ENCODE data around the gene WNT5A.

WNT5A gene

DNA sequence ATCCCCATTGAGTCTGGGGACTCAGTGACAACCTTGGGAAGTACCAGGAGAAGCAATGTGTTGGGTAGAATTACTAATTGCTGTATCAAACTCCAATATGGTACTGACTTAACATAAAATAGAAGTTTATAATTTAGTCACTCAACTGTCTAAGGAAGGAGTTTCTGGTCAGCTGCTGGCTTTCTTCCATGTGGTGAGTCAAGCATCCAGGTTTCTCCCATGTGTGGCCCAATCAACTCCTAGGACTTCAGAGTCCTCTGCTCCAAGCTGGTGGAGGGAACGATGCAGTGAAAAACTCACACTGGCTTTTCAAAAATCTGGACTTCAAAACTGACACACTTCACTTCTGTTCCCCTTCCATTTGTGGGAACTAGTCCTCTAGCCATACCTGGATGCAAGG is 25.2 kb downstream of the WNT5A start:
- CTCF ChIA-PET: no interaction called here
- no CpG with 5 or more reads among the region's 1 CpG for WGBS (ENCODE audit: insufficient coverage)
- Histone ChIP-seq H3K4me1 (ENCODE audit: control extremely low read depth in 1 of 4, control insufficient read depth in 4 of 4, insufficient read depth in 4 of 4, low read length in 3 of 4) (no peaks in the 10 kb centered on the region), H3K9me3 (ENCODE audit: control extremely low read depth in 1 of 5, control insufficient read depth in 4 of 5, insufficient read depth in 2 of 5, low read depth in 1 of 5, low read length in 4 of 5) (no peaks in the 10 kb centered on the region), H3K4me3 (ENCODE audit: control insufficient read depth in 1 of 7, extremely low read depth in 1 of 7, insufficient read depth in 4 of 7, low read depth in 2 of 7, low read length in 6 of 7) (no peak overlapping the region), H3K36me3 (ENCODE audit: control insufficient read depth in 4 of 4, insufficient read depth in 4 of 4, low read length in 3 of 4) (no peaks in the 10 kb centered on the region), H3K27me3 (replicated peaks in 2 of 5; ENCODE audit: control insufficient read depth in 4 of 5, insufficient read depth in 5 of 5, low read length in 4 of 5) (peaks cover 0 to 11% (median 3%) of the 10 kb centered on the region in 5 experiments), H3K27ac (ENCODE audit: insufficient read depth in 1 of 2, low read depth in 1 of 2, low read length in 2 of 2, poor library complexity in 1 of 2, severe bottlenecking in 2 of 2) (no peak overlapping the region)
- DNase-seq: no peak
- POLR2A ChIA-PET: no interaction called here

DNA sequence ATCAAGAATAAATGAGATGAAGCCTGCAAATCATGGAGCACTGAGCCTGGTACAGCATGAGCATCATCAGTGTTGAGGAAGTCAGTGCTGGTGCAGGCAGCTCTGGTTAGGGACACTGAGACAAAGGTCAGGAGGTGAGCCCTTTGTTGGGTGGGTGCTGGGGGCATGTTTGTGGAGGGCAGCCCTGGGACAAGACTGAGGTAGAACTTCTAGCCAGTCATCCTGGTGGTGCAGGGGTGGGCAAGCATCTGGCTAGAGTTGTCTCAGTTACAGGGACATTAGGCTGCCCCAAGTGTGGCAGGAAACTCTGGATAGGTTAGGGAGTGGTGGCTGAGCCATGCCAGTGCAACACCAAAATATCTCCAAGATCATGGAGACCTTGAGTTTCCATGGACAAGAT is 27.3 kb downstream of the WNT5A start:
- Histone ChIP-seq H3K36me3 (ENCODE audit: control insufficient read depth in 4 of 4, insufficient read depth in 4 of 4, low read length in 3 of 4) (no peaks in the 10 kb centered on the region), H3K27me3 (replicated peaks in 2 of 5; ENCODE audit: control insufficient read depth in 4 of 5, insufficient read depth in 5 of 5, low read length in 4 of 5) (peaks cover 0 to 7% (median 0%) of the 10 kb centered on the region in 5 experiments), H3K4me3 (ENCODE audit: control insufficient read depth in 1 of 7, extremely low read depth in 1 of 7, insufficient read depth in 4 of 7, low read depth in 2 of 7, low read length in 6 of 7) (no peak overlapping the region), H3K9me3 (ENCODE audit: control extremely low read depth in 1 of 5, control insufficient read depth in 4 of 5, insufficient read depth in 2 of 5, low read depth in 1 of 5, low read length in 4 of 5) (no peaks in the 10 kb centered on the region), H3K4me1 (ENCODE audit: control extremely low read depth in 1 of 4, control insufficient read depth in 4 of 4, insufficient read depth in 4 of 4, low read length in 3 of 4) (no peaks in the 10 kb centered on the region), H3K27ac (ENCODE audit: insufficient read depth in 1 of 2, low read depth in 1 of 2, low read length in 2 of 2, poor library complexity in 1 of 2, severe bottlenecking in 2 of 2) (no peak overlapping the region)
- ChIA-PET POLR2A (no interaction called here), CTCF (no interaction called here)
- no peak for DNase-seq

DNA sequence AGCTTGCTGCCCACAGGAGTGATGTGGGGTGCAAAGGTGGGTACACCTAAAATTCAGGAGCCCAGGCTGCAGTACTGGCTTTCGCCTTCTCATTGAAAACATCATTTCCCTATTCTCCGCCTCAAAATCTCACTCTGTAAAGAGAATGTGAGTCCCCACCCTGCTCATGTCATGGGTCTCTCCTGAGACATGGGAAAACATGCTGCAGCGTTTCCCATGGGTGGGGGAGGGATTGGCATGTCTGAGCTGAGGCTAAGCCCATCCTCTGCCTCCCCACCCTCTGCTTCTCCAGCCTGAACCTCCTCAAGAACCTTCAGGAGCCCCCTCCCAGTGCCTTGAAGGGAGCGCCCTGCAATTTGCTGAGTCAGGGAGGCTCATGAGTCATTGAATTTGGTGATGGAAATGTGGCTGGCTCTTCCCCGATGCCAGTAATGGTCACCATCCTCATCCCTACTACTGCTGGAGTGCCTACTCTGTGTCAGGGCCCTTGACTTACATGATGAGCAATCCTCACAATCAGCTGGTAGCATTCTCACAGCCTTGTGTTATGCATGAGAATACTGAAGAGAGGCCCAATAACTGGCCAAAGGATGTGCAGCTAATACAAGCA is 28.8 kb downstream of the WNT5A start:
- no peak for DNase-seq
- H3K4me3 ChIP-seq (ENCODE audit: control insufficient read depth in 1 of 7, extremely low read depth in 1 of 7, insufficient read depth in 4 of 7, low read depth in 2 of 7, low read length in 6 of 7): no peak overlapping the region
- H3K4me1 ChIP-seq (ENCODE audit: control extremely low read depth in 1 of 4, control insufficient read depth in 4 of 4, insufficient read depth in 4 of 4, low read length in 3 of 4): no peaks in the 10 kb centered on the region
- 100% methylated on average over 1 of the region's 5 CpGs for WGBS (ENCODE audit: insufficient coverage)
- H3K27me3 ChIP-seq (replicated peaks in 2 of 5; ENCODE audit: control insufficient read depth in 4 of 5, insufficient read depth in 5 of 5, low read length in 4 of 5): peaks cover 0 to 4% (median 0%) of the 10 kb centered on the region in 5 experiments
- no peaks in the 10 kb centered on the region for H3K9me3 ChIP-seq (ENCODE audit: control extremely low read depth in 1 of 5, control insufficient read depth in 4 of 5, insufficient read depth in 2 of 5, low read depth in 1 of 5, low read length in 4 of 5)
- ChIA-PET POLR2A (no interaction called here), CTCF (no interaction called here)
- no peaks in the 10 kb centered on the region for H3K36me3 ChIP-seq (ENCODE audit: control insufficient read depth in 4 of 4, insufficient read depth in 4 of 4, low read length in 3 of 4)
- H3K27ac ChIP-seq (ENCODE audit: insufficient read depth in 1 of 2, low read depth in 1 of 2, low read length in 2 of 2, poor library complexity in 1 of 2, severe bottlenecking in 2 of 2): no peak overlapping the region

DNA sequence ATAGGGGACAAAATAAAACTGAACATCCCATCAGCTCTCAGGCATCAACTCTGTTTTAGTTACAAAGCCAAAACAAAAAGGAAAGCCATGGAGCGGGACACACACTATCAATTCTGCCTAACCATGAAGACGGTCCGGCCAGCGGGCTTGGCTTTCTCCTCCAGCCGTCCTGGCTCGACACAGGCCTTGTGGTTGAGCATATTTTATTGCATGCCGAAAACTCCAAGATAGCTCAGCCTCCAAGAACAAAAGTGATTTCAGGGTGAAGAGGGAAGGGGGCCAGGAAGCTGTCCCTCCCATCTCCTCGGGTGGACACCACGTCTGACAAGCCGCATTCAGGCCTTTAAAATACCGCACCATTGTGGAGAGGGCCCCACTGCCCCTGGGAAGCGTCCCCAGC is 31.2 kb downstream of the WNT5A start:
- no peaks in the 10 kb centered on the region for H3K9me3 ChIP-seq (ENCODE audit: control extremely low read depth in 1 of 5, control insufficient read depth in 4 of 5, insufficient read depth in 2 of 5, low read depth in 1 of 5, low read length in 4 of 5)
- WGBS (ENCODE audit: insufficient coverage): 86% methylated on average over 12 of the region's 12 CpGs
- H3K4me3 ChIP-seq (ENCODE audit: control insufficient read depth in 1 of 7, extremely low read depth in 1 of 7, insufficient read depth in 4 of 7, low read depth in 2 of 7, low read length in 6 of 7): no peak overlapping the region
- CTCF ChIA-PET: interaction anchor here (1.0 to 1.3 kb wide), 2 partner anchors 10 to 292 kb away, joined by 3 read pairs; no protein-coding TSS in a partner anchor
- no peaks in the 10 kb centered on the region for H3K4me1 ChIP-seq (ENCODE audit: control extremely low read depth in 1 of 4, control insufficient read depth in 4 of 4, insufficient read depth in 4 of 4, low read length in 3 of 4)
- no peaks in the 10 kb centered on the region for H3K36me3 ChIP-seq (ENCODE audit: control insufficient read depth in 4 of 4, insufficient read depth in 4 of 4, low read length in 3 of 4)
- POLR2A ChIA-PET: no interaction called here
- no peak overlapping the region for H3K27ac ChIP-seq (ENCODE audit: insufficient read depth in 1 of 2, low read depth in 1 of 2, low read length in 2 of 2, poor library complexity in 1 of 2, severe bottlenecking in 2 of 2)
- peaks cover 0 to 7% (median 0%) of the 10 kb centered on the region in 5 experiments for H3K27me3 ChIP-seq (replicated peaks in 2 of 5; ENCODE audit: control insufficient read depth in 4 of 5, insufficient read depth in 5 of 5, low read length in 4 of 5)
- no peak for DNase-seq

DNA sequence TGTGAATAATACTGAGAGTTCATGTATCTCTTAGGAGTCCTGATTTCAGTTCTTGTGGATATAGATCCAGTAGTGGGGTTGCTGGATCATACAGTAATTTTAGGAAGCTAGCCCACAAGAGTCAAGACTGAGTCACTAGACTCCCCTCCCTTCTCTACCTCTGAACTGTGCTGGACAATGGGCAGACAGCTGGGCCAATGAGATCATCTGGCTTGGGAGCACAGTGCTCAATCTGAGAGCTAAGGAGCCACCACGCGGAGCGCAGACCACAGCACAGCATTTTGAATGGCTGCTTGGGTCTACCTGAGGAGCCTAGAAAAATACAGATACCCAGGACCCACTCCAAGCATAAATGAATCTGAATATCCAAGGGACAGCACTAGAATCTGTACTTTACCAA is 32.5 kb downstream of the WNT5A start:
- no peak for DNase-seq
- 90% methylated on average over 2 of the region's 3 CpGs for WGBS (ENCODE audit: insufficient coverage)
- H3K27ac ChIP-seq (ENCODE audit: insufficient read depth in 1 of 2, low read depth in 1 of 2, low read length in 2 of 2, poor library complexity in 1 of 2, severe bottlenecking in 2 of 2): no peak overlapping the region
- no peaks in the 10 kb centered on the region for H3K4me1 ChIP-seq (ENCODE audit: control extremely low read depth in 1 of 4, control insufficient read depth in 4 of 4, insufficient read depth in 4 of 4, low read length in 3 of 4)
- H3K9me3 ChIP-seq (ENCODE audit: control extremely low read depth in 1 of 5, control insufficient read depth in 4 of 5, insufficient read depth in 2 of 5, low read depth in 1 of 5, low read length in 4 of 5): no peaks in the 10 kb centered on the region
- no peaks in the 10 kb centered on the region for H3K36me3 ChIP-seq (ENCODE audit: control insufficient read depth in 4 of 4, insufficient read depth in 4 of 4, low read length in 3 of 4)
- peaks cover 0 to 10% (median 0%) of the 10 kb centered on the region in 5 experiments for H3K27me3 ChIP-seq (replicated peaks in 2 of 5; ENCODE audit: control insufficient read depth in 4 of 5, insufficient read depth in 5 of 5, low read length in 4 of 5)
- ChIA-PET CTCF (interaction anchor here (1.3 kb wide), 1 partner anchor 293 kb away, joined by 3 read pairs; no protein-coding TSS in a partner anchor), POLR2A (no interaction called here)
- no peak overlapping the region for H3K4me3 ChIP-seq (ENCODE audit: control insufficient read depth in 1 of 7, extremely low read depth in 1 of 7, insufficient read depth in 4 of 7, low read depth in 2 of 7, low read length in 6 of 7)

DNA sequence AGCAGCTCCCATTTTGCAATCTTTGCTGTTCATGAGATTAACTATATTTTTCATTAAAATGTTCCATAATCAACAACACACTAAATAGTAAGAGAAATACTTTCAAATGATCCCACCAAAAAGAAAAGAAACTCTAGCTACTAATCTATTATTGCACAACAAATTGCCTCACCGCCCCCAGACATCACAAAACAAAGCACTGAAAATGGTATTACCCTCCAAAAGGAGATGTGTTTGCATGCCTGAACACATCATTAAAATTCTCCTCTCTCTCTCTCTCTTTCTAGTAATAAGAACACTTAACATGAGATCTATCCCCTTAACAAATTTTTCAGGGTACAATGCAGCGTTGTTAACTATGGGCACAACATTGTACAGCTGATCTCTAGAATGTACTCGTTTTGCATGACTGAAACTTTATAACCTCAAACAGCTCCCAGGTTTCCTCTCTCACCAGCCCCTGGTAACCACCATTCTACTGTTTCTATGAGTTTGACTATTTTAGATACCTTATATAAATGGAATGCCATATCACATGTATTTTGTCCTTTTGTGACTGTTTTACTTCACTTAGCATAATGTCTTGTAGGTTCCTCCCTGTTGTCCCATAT is 33.1 kb downstream of the WNT5A start:
- Histone ChIP-seq H3K4me3 (ENCODE audit: control insufficient read depth in 1 of 7, extremely low read depth in 1 of 7, insufficient read depth in 4 of 7, low read depth in 2 of 7, low read length in 6 of 7) (no peak overlapping the region), H3K4me1 (ENCODE audit: control extremely low read depth in 1 of 4, control insufficient read depth in 4 of 4, insufficient read depth in 4 of 4, low read length in 3 of 4) (no peaks in the 10 kb centered on the region), H3K27me3 (replicated peaks in 2 of 5; ENCODE audit: control insufficient read depth in 4 of 5, insufficient read depth in 5 of 5, low read length in 4 of 5) (peaks cover 0 to 10% (median 0%) of the 10 kb centered on the region in 5 experiments), H3K27ac (ENCODE audit: insufficient read depth in 1 of 2, low read depth in 1 of 2, low read length in 2 of 2, poor library complexity in 1 of 2, severe bottlenecking in 2 of 2) (no peak overlapping the region), H3K36me3 (ENCODE audit: control insufficient read depth in 4 of 4, insufficient read depth in 4 of 4, low read length in 3 of 4) (no peaks in the 10 kb centered on the region), H3K9me3 (ENCODE audit: control extremely low read depth in 1 of 5, control insufficient read depth in 4 of 5, insufficient read depth in 2 of 5, low read depth in 1 of 5, low read length in 4 of 5) (no peaks in the 10 kb centered on the region)
- POLR2A ChIA-PET: no interaction called here
- DNase-seq: no peak
- 100% methylated on average over 2 of the region's 3 CpGs for WGBS (ENCODE audit: insufficient coverage)
- CTCF ChIA-PET: no interaction called here

DNA sequence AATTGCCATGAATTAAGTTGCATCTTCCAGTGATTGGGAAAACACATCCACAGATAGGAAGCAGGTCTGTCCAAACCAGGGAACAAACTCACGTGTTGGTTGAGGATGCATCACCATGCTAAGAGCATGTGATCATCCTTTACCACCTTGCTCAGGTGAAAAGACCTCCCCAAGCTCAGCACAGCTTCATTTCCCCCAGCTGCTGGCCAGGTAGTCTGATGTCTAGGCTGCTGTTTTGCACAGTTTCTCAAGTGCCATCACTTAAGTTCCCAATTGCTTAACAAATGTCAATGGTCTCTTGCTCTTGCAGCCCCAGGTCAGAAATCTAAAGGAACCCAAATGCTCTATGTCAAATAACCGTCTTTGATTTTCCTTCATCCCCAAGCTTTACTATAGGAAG is 34.2 kb downstream of the WNT5A start:
- ChIA-PET POLR2A (no interaction called here), CTCF (no interaction called here)
- no peak for DNase-seq

More for the DNA sequence above, 34.2 kb downstream of the WNT5A start:
- peaks cover 0 to 10% (median 0%) of the 10 kb centered on the region in 5 experiments for H3K27me3 ChIP-seq (replicated peaks in 2 of 5; ENCODE audit: control insufficient read depth in 4 of 5, insufficient read depth in 5 of 5, low read length in 4 of 5)
- H3K4me1 ChIP-seq (ENCODE audit: control extremely low read depth in 1 of 4, control insufficient read depth in 4 of 4, insufficient read depth in 4 of 4, low read length in 3 of 4): no peaks in the 10 kb centered on the region
- WGBS (ENCODE audit: insufficient coverage): 93% methylated on average over 2 of the region's 2 CpGs
- no peaks in the 10 kb centered on the region for H3K36me3 ChIP-seq (ENCODE audit: control insufficient read depth in 4 of 4, insufficient read depth in 4 of 4, low read length in 3 of 4)
- no peak overlapping the region for H3K27ac ChIP-seq (ENCODE audit: insufficient read depth in 1 of 2, low read depth in 1 of 2, low read length in 2 of 2, poor library complexity in 1 of 2, severe bottlenecking in 2 of 2)
- H3K4me3 ChIP-seq (ENCODE audit: control insufficient read depth in 1 of 7, extremely low read depth in 1 of 7, insufficient read depth in 4 of 7, low read depth in 2 of 7, low read length in 6 of 7): no peak overlapping the region
- H3K9me3 ChIP-seq (ENCODE audit: control extremely low read depth in 1 of 5, control insufficient read depth in 4 of 5, insufficient read depth in 2 of 5, low read depth in 1 of 5, low read length in 4 of 5): no peaks in the 10 kb centered on the region
